GM23338 (cell line): ENCODE data around the gene SMG6. TPM values are rescaled to one million over a fixed set of nuclear protein-coding genes. Genes with fewer than 3 reads are reported as not detected.
"Not testable (repeated sequence)": the region's sequence is repeated elsewhere in the genome, so short reads cannot be mapped to it uniquely, and the experiment has no call there.

Experiments
- ATAC-seq: fragments of 200-7000 bp; cut with Tn5 transposase; 3 replicates; pipeline ENCODE4 v1.9.1; 2020
- DNase-seq: peaks from one replicate; pipeline ENCODE4 v3.0.0-alpha.2; 2015; ENCODE audit warnings: low spot score
- H2AFZ ChIP-seq: fragments of 200-600 bp; sonication (generic); 2 replicates; pipeline ENCODE4 v1.8.0; 2016; ENCODE audit warnings: antibody characterized with exemption, mild to moderate bottlenecking, moderate library complexity
- H3F3A ChIP-seq: fragments of 200-600 bp; sonication (generic); replicated peaks from 2 replicates; pipeline ENCODE4 v1.8.0; 2017; ENCODE audit warnings: antibody characterized with exemption, mixed run types, low read depth
- H3K27ac ChIP-seq: fragments of 200-600 bp; sonication (generic); 2 replicates; pipeline ENCODE4 v1.6.1; 2016; ENCODE audit warnings: low read depth
- H3K27me3 ChIP-seq: fragments of 200-600 bp; sonication (generic); 2 replicates; pipeline ENCODE4 v1.8.0; 2016; ENCODE audit warnings: mild to moderate bottlenecking, mixed run types, moderate library complexity; ENCODE audit not compliant: insufficient read depth
- H3K36me3 ChIP-seq: fragments of 200-600 bp; sonication (generic); 2 replicates; pipeline ENCODE4 v1.8.0; 2016; ENCODE audit warnings: mild to moderate bottlenecking; ENCODE audit not compliant: insufficient read depth
- H3K4me1 ChIP-seq: fragments of 200-600 bp; sonication (generic); 2 replicates; pipeline ENCODE4 v1.8.0; 2016; ENCODE audit warnings: mild to moderate bottlenecking, moderate library complexity; ENCODE audit not compliant: insufficient read depth
- H3K4me2 ChIP-seq: fragments of 200-600 bp; sonication (generic); 2 replicates; pipeline ENCODE4 v1.7.1; 2017; ENCODE audit warnings: mixed run types
- H3K4me3 ChIP-seq: fragments of 200-600 bp; sonication (generic); 2 replicates; pipeline ENCODE4 v1.6.1; 2016; ENCODE audit warnings: mixed run types
- H3K79me2 ChIP-seq: fragments of 200-600 bp; sonication (generic); replicated peaks from 2 replicates; pipeline ENCODE4 v1.8.0; 2017; ENCODE audit warnings: mild to moderate bottlenecking; ENCODE audit not compliant: insufficient read depth
- H3K9me2 ChIP-seq: fragments of 200-600 bp; sonication (generic); 2 replicates; pipeline ENCODE4 v1.8.0; 2017; ENCODE audit not compliant: insufficient read depth
- H4K20me1 ChIP-seq: fragments of 200-600 bp; sonication (generic); replicated peaks from 2 replicates; pipeline ENCODE4 v1.8.0; 2017; ENCODE audit warnings: mild to moderate bottlenecking; ENCODE audit not compliant: insufficient read depth
- H3K27ac Mint-ChIP-seq: 2 replicates; pipeline ENCODE4 v1.8.0; 2020; ENCODE audit warnings: inconsistent platforms, mild to moderate bottlenecking, moderate library complexity, mixed read lengths
- H3K27me3 Mint-ChIP-seq: 3 replicates; pipeline ENCODE4 v1.8.0; 2022; ENCODE audit warnings: low read depth, mild to moderate bottlenecking, moderate library complexity, mixed read lengths, inconsistent platforms; ENCODE audit not compliant: insufficient read depth, poor library complexity
- H3K36me3 Mint-ChIP-seq: 3 replicates; pipeline ENCODE4 v1.8.0; 2021; ENCODE audit warnings: low read depth, mild to moderate bottlenecking, inconsistent platforms, moderate library complexity, mixed read lengths
- H3K4me1 Mint-ChIP-seq: 3 replicates; pipeline ENCODE4 v1.8.0; 2020; ENCODE audit warnings: mild to moderate bottlenecking, inconsistent platforms, mixed read lengths
- H3K4me3 Mint-ChIP-seq: 3 replicates; pipeline ENCODE4 v1.8.0; 2021; ENCODE audit warnings: moderate library complexity, mild to moderate bottlenecking, inconsistent platforms, mixed read lengths
- H3K9me3 Mint-ChIP-seq: 3 replicates; pipeline ENCODE4 v1.8.0; 2020; ENCODE audit warnings: moderate library complexity, mild to moderate bottlenecking, inconsistent platforms, mixed read lengths
- CTCF ChIP-seq, 2 experiments: fragments of 200-600 bp in 1 of 2; sonication (generic) in 1 of 2; conservative IDR thresholded peaks; 2 replicates each; pipeline versions ENCODE4 v1.5.1 to v1.6.1; 2016 to 2017; ENCODE audit warnings: antibody characterized with exemption in 2 of 2, low read depth in 2 of 2, mild to moderate bottlenecking in 2 of 2, moderate library complexity in 1 of 2
- ETS1 ChIP-seq: IDR thresholded peaks from 2 replicates; pipeline ENCODE4 v1.6.1; 2016; ENCODE audit warnings: antibody characterized with exemption
- EZH2 ChIP-seq: fragments of 200-600 bp; sonication (generic); IDR thresholded peaks from one replicate; pipeline ENCODE4 v1.8.0; 2017; ENCODE audit warnings: antibody characterized with exemption, mild to moderate bottlenecking, low read depth; ENCODE audit not compliant: unreplicated experiment
- NANOG ChIP-seq: IDR thresholded peaks from 2 replicates; pipeline ENCODE4 v1.6.1; 2016; ENCODE audit warnings: antibody characterized with exemption, borderline replicate concordance
- REST ChIP-seq: IDR thresholded peaks from one replicate; pipeline ENCODE4 v1.6.1; 2018; ENCODE audit warnings: antibody characterized with exemption; ENCODE audit not compliant: unreplicated experiment
- STAT1 ChIP-seq: IDR thresholded peaks from one replicate; pipeline ENCODE4 v1.6.1; 2016; ENCODE audit warnings: antibody characterized with exemption; ENCODE audit not compliant: unreplicated experiment
- ZNF331 ChIP-seq: fragments of 250-450 bp; sonication (Bioruptor Pico); IDR thresholded peaks from 2 replicates; pipeline ENCODE4 v1.5.0; 2020; ENCODE audit warnings: low read depth, mild to moderate bottlenecking, moderate library complexity
- polyA plus RNA-seq: library from polyadenylated mRNA; unstranded; fragments of >200 nt; fragmentation: Nextera tagmentation; extraction: Ambion mirVana; gene quantifications from 2 replicates; pipeline ENCODE4 v1.2.1, GENCODE V29; 2016
- total RNA-seq: library from RNA; depleted of rRNA; stranded (reverse); fragments of >200 nt; shearing (Covaris generic); gene quantifications from 2 replicates; pipeline ENCODE4 v1.2.3, GENCODE V29; 2014

The SMG6 gene
- total and polyA plus RNA-seq, 2 experiments from 2014 or later = 10.4 to 43.1 TPM

- peaks cover 2% of the 10 kb centered on the region for H3K27me3 Mint-ChIP-seq
- Histone ChIP-seq H3K4me2 (no peak overlapping the region), H2AFZ (no peak overlapping the region), H3K79me2 (no peaks in the 10 kb centered on the region; the same call in 1 of the 2 replicates), H3K4me1 (no peaks in the 10 kb centered on the region), H4K20me1 (no peaks in the 10 kb centered on the region; the same call in 1 of the 2 replicates), H3K36me3 (no peaks in the 10 kb centered on the region), H3K9me2 (no peaks in the 10 kb centered on the region), H3F3A (no peaks in the 10 kb centered on the region), H3K4me3 (no peak overlapping the region), H3K27ac (0 out of 2 replicates have a peak overlapping the region, but pooled peaks have one; percentile 26), H3K27me3 (no peaks in the 10 kb centered on the region)
- no peak for DNase-seq
- TF ChIP-seq EZH2 = no peak
- H3K36me3 Mint-ChIP-seq = no peaks in the 10 kb centered on the region
- no peaks in the 10 kb centered on the region for H3K9me3 Mint-ChIP-seq
- H3K27ac Mint-ChIP-seq = no peak overlapping the region; the same call in 1 of the 2 replicates
- H3K4me3 Mint-ChIP-seq = no peak overlapping the region
- no peaks in the 10 kb centered on the region; the same call in 2 of the 3 replicates for H3K4me1 Mint-ChIP-seq
- ATAC-seq = no peak
Observed at GRCh38 chr17:2202996-2203575, 100.5 kb downstream of the SMG6 start.

GRCh38 chr17:2202302-2202995, 101.1 kb downstream of the SMG6 start:
- no peak overlapping the region for H3K27ac ChIP-seq
- no peaks in the 10 kb centered on the region for H3K4me1 ChIP-seq
- H3K4me1 Mint-ChIP-seq = no peaks in the 10 kb centered on the region
- TF ChIP-seq NANOG (no peak), ETS1 (no peak), STAT1 (no peak), REST (no peak), CTCF (conservative IDR thresholded peaks at IDR 0.05; ENCODE audit: low read depth in 2 of 2) (no peak), ZNF331 (CRISPR knock-in tag) (no peak)
- H3K4me3 ChIP-seq = no peak overlapping the region
- no peaks in the 10 kb centered on the region for H3K36me3 ChIP-seq
- ATAC-seq = no peak
- no peak overlapping the region for H3K4me3 Mint-ChIP-seq
- H3K79me2 ChIP-seq = no peaks in the 10 kb centered on the region; the same call in 1 of the 2 replicates
- no peak for DNase-seq
- H2AFZ ChIP-seq = no peak overlapping the region
- H3K9me3 Mint-ChIP-seq = no peaks in the 10 kb centered on the region
- H3K27me3 ChIP-seq = no peaks in the 10 kb centered on the region
- no peak overlapping the region for H3K27ac Mint-ChIP-seq
- no peaks in the 10 kb centered on the region for H3K36me3 Mint-ChIP-seq
- peaks cover 2% of the 10 kb centered on the region for H3K27me3 Mint-ChIP-seq
- H3K4me2 ChIP-seq = no peak overlapping the region
- no peaks in the 10 kb centered on the region for H3K9me2 ChIP-seq
- H4K20me1 ChIP-seq = no peaks in the 10 kb centered on the region; the same call in 1 of the 2 replicates
- no peaks in the 10 kb centered on the region for H3F3A ChIP-seq

- not testable (repeated sequence) for H2AFZ ChIP-seq, H3K4me3 Mint-ChIP-seq, H3K9me2 ChIP-seq, H3K79me2 ChIP-seq, H3K36me3 ChIP-seq, H3K27me3 ChIP-seq, H3F3A ChIP-seq, ATAC-seq, H3K9me3 Mint-ChIP-seq, H3K4me2 ChIP-seq, H4K20me1 ChIP-seq, H3K4me3 ChIP-seq, DNase-seq, H3K27ac Mint-ChIP-seq, H3K4me1 ChIP-seq, H3K27me3 Mint-ChIP-seq, H3K36me3 Mint-ChIP-seq, H3K27ac ChIP-seq
- peaks cover 14% of the 10 kb centered on the region for H3K4me1 Mint-ChIP-seq
Observed at GRCh38 chr17:2199386-2199785, 104.2 kb downstream of the SMG6 start.
